K562 (cell line): ENCODE results near the gene SCAMP2. TPM values are rescaled to one million over a fixed set of nuclear protein-coding genes. Genes with fewer than 3 reads are reported as not detected.

Experiments used
- ATAC-seq: fragments of 200-7000 bp; cut with Tn5 transposase; 3 replicates; pipeline ENCODE4 v1.9.1; 2020; ENCODE audit warnings: moderate library complexity
- BruUV-seq: library from RNA; stranded (reverse); fragments of 400-500 nt; replicated peaks from 2 replicates; lab custom pipeline; 2021; lab: Mats Ljungman, UMichigan
- CTCF ChIA-PET: fragments of 300-600 bp; formaldehyde crosslinking; extraction: SDS; loops from one replicate; lab custom pipeline; 2021; ENCODE audit warnings: low intra/inter-chr PET ratio; lab: Yijun Ruan, JAX
- POLR2A ChIA-PET: fragments of 300-600, 350-650 bp; sonication (Branson Sonifier 250); formaldehyde crosslinking; extraction: SDS; loops from one replicate; lab custom pipeline; 2021; ENCODE audit warnings: antibody characterized with exemption, inconsistent platforms; lab: Yijun Ruan, JAX
- DNase-seq, 4 experiments: peaks; one replicate each; pipeline versions ENCODE4 v3.0.0 to v3.0.0-alpha.2; 2011 to 2018; ENCODE audit warnings: low spot score in 3 of 4, mixed read lengths in 3 of 4; ENCODE audit errors: extremely low read depth in 1 of 4
- FAIRE-seq: peaks from 2 replicates; lab custom pipeline; 2011; peaks lifted over from hg19 to GRCh38; lab: Jason Lieb, UNC
- H2AFZ ChIP-seq: 2 replicates; pipeline ENCODE4 v1.6.0; 2011; ENCODE audit warnings: low read depth, low read length, control low read depth, inconsistent platforms
- H3K27ac ChIP-seq: fragments of 200-600 bp; 3 replicates; pipeline ENCODE4 v1.8.0; 2011; ENCODE audit warnings: low read depth, mild to moderate bottlenecking, control low read depth, inconsistent platforms, low read length, moderate library complexity, mixed read lengths; ENCODE audit errors: extremely low read depth
- H3K27me3 ChIP-seq, 2 experiments: fragments of 300-600 bp in 1 of 2; 2 replicates in 1 of 2; 3 replicates in 1 of 2; pipeline versions ENCODE4 v1.6.0 to v1.8.0; 2011; ENCODE audit warnings: inconsistent platforms in 2 of 2, low read length in 2 of 2, mild to moderate bottlenecking in 1 of 2, mixed read lengths in 1 of 2, moderate library complexity in 1 of 2; ENCODE audit not compliant: control insufficient read depth in 2 of 2, insufficient read depth in 2 of 2
- H3K36me3 ChIP-seq: fragments of 300-600 bp; 3 replicates; pipeline ENCODE4 v1.8.0; 2011; ENCODE audit warnings: mild to moderate bottlenecking, low read length, inconsistent platforms; ENCODE audit not compliant: control insufficient read depth, insufficient read depth
- H3K4me1 ChIP-seq, 2 experiments: fragments of 200-600 bp in 1 of 2; replicated peaks in 1 of 2; 2 replicates in 1 of 2; 3 replicates in 1 of 2; pipeline versions ENCODE4 v1.5.1 to v1.8.0; 2011; ENCODE audit warnings: inconsistent platforms in 2 of 2, low read length in 2 of 2, mild to moderate bottlenecking in 1 of 2, mixed read lengths in 1 of 2, moderate library complexity in 1 of 2; ENCODE audit not compliant: control insufficient read depth in 2 of 2, insufficient read depth in 2 of 2
- H3K4me2 ChIP-seq: 2 replicates; pipeline ENCODE4 v1.6.1; 2011; ENCODE audit warnings: low read length, control low read depth, inconsistent platforms, mixed read lengths; ENCODE audit not compliant: insufficient read depth
- H3K4me3 ChIP-seq: fragments of 200-600 bp; sonication (generic), shearing (Covaris generic); 2 replicates; pipeline ENCODE4 v1.5.1; 2016; ENCODE audit warnings: control low read depth, inconsistent platforms
- H3K79me2 ChIP-seq: fragments of 200-600 bp; 3 replicates; pipeline ENCODE4 v1.8.0; 2011; ENCODE audit warnings: low read length, inconsistent platforms; ENCODE audit not compliant: control insufficient read depth, insufficient read depth
- H3K9ac ChIP-seq, 2 experiments: 2 replicates each; pipeline versions ENCODE4 v1.6.0 to v1.6.1; 2011; ENCODE audit warnings: low read depth in 2 of 2, low read length in 2 of 2, control low read depth in 1 of 2, inconsistent platforms in 1 of 2, mild to moderate bottlenecking in 1 of 2, mixed read lengths in 1 of 2; ENCODE audit not compliant: insufficient read depth in 1 of 2
- H3K9me1 ChIP-seq: one replicate; pipeline ENCODE4 v1.6.0; 2011; ENCODE audit warnings: inconsistent platforms, mild to moderate bottlenecking, low read length, moderate library complexity; ENCODE audit not compliant: control insufficient read depth, insufficient read depth
- H3K9me3 ChIP-seq: replicated peaks from 2 replicates; pipeline ENCODE4 v1.5.1; 2011; ENCODE audit warnings: low read depth, low read length, inconsistent platforms; ENCODE audit not compliant: control insufficient read depth, insufficient read depth
- H4K20me1 ChIP-seq: replicated peaks from 2 replicates; pipeline ENCODE4 v1.6.1; 2011; ENCODE audit warnings: low read length, inconsistent platforms, mixed read lengths; ENCODE audit not compliant: control insufficient read depth, insufficient read depth
- AFF4 ChIP-seq: sonication (generic); formaldehyde crosslinking; IDR thresholded peaks from 2 replicates; pipeline ENCODE4 v1.8.0; 2023; ENCODE audit warnings: mild to moderate bottlenecking, missing genetic modification reagents
- GTF3C2 ChIP-seq: IDR thresholded peaks from 3 replicates; pipeline ENCODE4 v1.6.1; 2011; ENCODE audit warnings: borderline replicate concordance, mild to moderate bottlenecking, moderate library complexity; ENCODE audit not compliant: insufficient read length; ENCODE audit errors: extremely low read depth
- JUND ChIP-seq, 2 experiments: IDR thresholded peaks; 2 replicates in 1 of 2; 3 replicates in 1 of 2; pipeline ENCODE4 v1.6.1; 2011; ENCODE audit warnings: borderline replicate concordance in 2 of 2, low read depth in 2 of 2, low read length in 2 of 2, improper control_type of control experiment in 1 of 2, missing biosample characterization in 1 of 2, missing genetic modification characterization in 1 of 2, missing genetic modification reagents in 1 of 2
- L3MBTL2 ChIP-seq: fragments of 450-650 bp; IDR thresholded peaks from 2 replicates; pipeline ENCODE4 v1.6.1; 2016; ENCODE audit warnings: mild to moderate bottlenecking, moderate library complexity
- MAFK ChIP-seq: IDR thresholded peaks from 2 replicates; pipeline ENCODE4 v1.6.1; 2011; ENCODE audit warnings: low read length, improper control_type of control experiment
- MLX ChIP-seq, 2 experiments: fragments of 450-650 bp in 1 of 2; sonication (generic) in 1 of 2; formaldehyde crosslinking; conservative IDR thresholded peaks; 2 replicates each; pipeline versions ENCODE4 v1.4.0 to v1.8.1; 2020 to 2022; ENCODE audit warnings: mild to moderate bottlenecking in 1 of 2, missing genetic modification reagents in 1 of 2
- ZBTB17 ChIP-seq: fragments of 450-650 bp; formaldehyde crosslinking; IDR thresholded peaks from 2 replicates; pipeline ENCODE4 v1.4.0; 2020; ENCODE audit warnings: mild to moderate bottlenecking
- ZMIZ1 ChIP-seq, 2 experiments: fragments of 150-350 bp in 1 of 2; IDR thresholded peaks; 2 replicates each; pipeline ENCODE4 v1.6.1; 2012 to 2016; ENCODE audit warnings: low read depth in 2 of 2, low read length in 2 of 2, mild to moderate bottlenecking in 1 of 2, moderate library complexity in 1 of 2
- ZNF408 ChIP-seq: fragments of 250-450 bp; sonication (Bioruptor Pico); IDR thresholded peaks from 2 replicates; pipeline ENCODE4 v1.4.0; 2020; ENCODE audit warnings: low read depth, mild to moderate bottlenecking, moderate library complexity
- WGBS: fragments of 100-300 bp; shearing (Covaris generic); methylation state at CpG from one replicate; pipeline ENCODE4 v1.1.6; 2016; ENCODE audit warnings: low coverage, mixed read lengths; ENCODE audit not compliant: insufficient coverage; ENCODE audit errors: missing lambda C conversion rate; 5-methylcytosine and 5-hydroxymethylcytosine counted together
- in situ Hi-C: fragments of 300-500 bp; cut with MboI; formaldehyde crosslinking; loops from 4 replicates; pipeline ENCODE4 v1.15.0; 2018; ENCODE audit warnings: inconsistent platforms, mixed read lengths
- intact Hi-C: fragments of 100-400 bp; cut with micrococcal nuclease; formaldehyde crosslinking; loops from 2 replicates; pipeline ENCODE4 v1.14.2; 2022
- polyA plus RNA-seq, 8 experiments: library from polyadenylated mRNA; depleted of rRNA in 4 of 8; stranded (reverse) in 5 of 8; unstranded in 3 of 8; fragments of >200 nt; fragmentation: Nextera tagmentation in 2 of 8; fragmentation: Illumina TruSeq in 1 of 8; extraction: Ambion mirVana in 2 of 8; extraction: Trizol in 1 of 8; gene quantifications; 2 replicates each; pipeline versions ENCODE4 v1.2.1 to v1.2.3, GENCODE V29; 2011 to 2014; ENCODE audit warnings: inconsistent platforms in 1 of 8, missing spikeins in 1 of 8
- total RNA-seq, 7 experiments: library from RNA; depleted of rRNA in 6 of 7; stranded (reverse); fragments of >200 nt in 6 of 7; fragmentation: Illumina TruSeq in 2 of 7; extraction: Trizol in 2 of 7; gene quantifications; 2 replicates each; pipeline versions ENCODE4 v1.2.1 to v1.2.3, GENCODE V29; 2011 to 2021; ENCODE audit warnings: low replicate concordance in 1 of 7

The SCAMP2 gene
- total and polyA plus RNA-seq, 9 of the 15 experiments (the other 6 are each of a cell fraction or from before 2014, with no cell fraction given), result 5.9 to 61.1 (median 20.1) TPM

- Histone ChIP-seq H3K27ac (no peak overlapping the region), H3K4me3 (no peak overlapping the region), H3K9me3 (no peaks in the 10 kb centered on the region), H3K4me2 (no peak overlapping the region), H4K20me1 (peaks cover 17% of the 10 kb centered on the region; the same call in 1 of the 2 replicates), H3K27me3 (peaks cover 18 to 37% of the 10 kb centered on the region in 2 experiments; a peak in 4 of 5 replicates), H3K4me1 (peaks cover 0 to 17% of the 10 kb centered on the region in 2 experiments; a peak in 2 of 5 replicates), H3K36me3 (peaks cover 4% of the 10 kb centered on the region; the same call in 1 of the 3 replicates), H3K9ac (no peak overlapping the region; a peak in 1 of 4 replicates), H3K9me1 (no peaks in the 10 kb centered on the region), H3K79me2 (no peaks in the 10 kb centered on the region), H2AFZ (no peak overlapping the region)
- BruUV-seq, result no TSS peak
- ATAC-seq (no peak), DNase-seq (no peak), FAIRE-seq (no peak)
- intact Hi-C loops (no loop called here), in situ Hi-C loops (no loop called here)
- WGBS, result 7% methylated on average over 5 of the region's 5 CpGs
- ChIA-PET CTCF (no interaction called here), POLR2A (interaction anchor here (0.7 to 0.8 kb wide), 2 partner anchors 14 to 147 kb away, joined by 3 read pairs; no protein-coding TSS in a partner anchor)
- TF ChIP-seq GTF3C2 (no peak), JUND (IDR thresholded peaks at IDR 0.05; ENCODE audit: borderline replicate concordance, low read depth, low read length) (no peak), JUND (tag; IDR thresholded peaks at IDR 0.05; ENCODE audit: borderline replicate concordance, low read depth, low read length) (no peak), AFF4 (CRISPR knock-in tag) (no peak), L3MBTL2 (no peak), ZNF408 (CRISPR knock-in tag) (no peak), ZMIZ1 (IDR thresholded peaks at IDR 0.05; ENCODE audit: low read depth in 2 of 2, low read length in 2 of 2) (no peak), ZBTB17 (CRISPR knock-in tag) (no peak), MAFK (no peak), MLX (CRISPR knock-in tag; conservative IDR thresholded peaks at IDR 0.05) (no peak)
Observed at GRCh38 chr15:74830868-74831267, 42.3 kb downstream of the SCAMP2 start.
